ENCODE data around the gene UMOD.

DNA sequence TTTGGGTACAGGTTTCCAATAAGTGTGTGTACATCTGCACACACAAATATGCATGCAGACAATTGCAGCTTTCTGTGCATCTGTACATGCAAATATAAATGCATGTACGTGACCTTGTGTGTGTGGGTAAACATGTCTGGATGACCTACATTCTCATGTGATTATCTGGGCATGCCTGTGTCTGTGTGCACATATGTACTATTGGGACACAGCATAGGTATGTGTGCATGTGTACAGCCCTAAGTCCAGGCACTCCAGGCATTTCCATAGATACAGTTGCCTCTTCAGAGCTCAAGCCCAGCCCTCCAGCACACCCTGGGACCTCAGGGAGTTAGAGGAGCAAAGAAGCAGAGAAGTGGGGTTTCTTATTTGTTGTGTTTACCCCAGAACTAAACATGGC is 18.1 kb downstream of the UMOD start:
- TF ChIP-seq, protein P1, sequence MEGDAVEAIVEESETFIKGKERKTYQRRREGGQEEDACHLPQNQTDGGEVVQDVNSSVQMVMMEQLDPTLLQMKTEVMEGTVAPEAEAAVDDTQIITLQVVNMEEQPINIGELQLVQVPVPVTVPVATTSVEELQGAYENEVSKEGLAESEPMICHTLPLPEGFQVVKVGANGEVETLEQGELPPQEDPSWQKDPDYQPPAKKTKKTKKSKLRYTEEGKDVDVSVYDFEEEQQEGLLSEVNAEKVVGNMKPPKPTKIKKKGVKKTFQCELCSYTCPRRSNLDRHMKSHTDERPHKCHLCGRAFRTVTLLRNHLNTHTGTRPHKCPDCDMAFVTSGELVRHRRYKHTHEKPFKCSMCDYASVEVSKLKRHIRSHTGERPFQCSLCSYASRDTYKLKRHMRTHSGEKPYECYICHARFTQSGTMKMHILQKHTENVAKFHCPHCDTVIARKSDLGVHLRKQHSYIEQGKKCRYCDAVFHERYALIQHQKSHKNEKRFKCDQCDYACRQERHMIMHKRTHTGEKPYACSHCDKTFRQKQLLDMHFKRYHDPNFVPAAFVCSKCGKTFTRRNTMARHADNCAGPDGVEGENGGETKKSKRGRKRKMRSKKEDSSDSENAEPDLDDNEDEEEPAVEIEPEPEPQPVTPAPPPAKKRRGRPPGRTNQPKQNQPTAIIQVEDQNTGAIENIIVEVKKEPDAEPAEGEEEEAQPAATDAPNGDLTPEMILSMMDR (conservative IDR thresholded peaks at IDR 0.05; ENCODE audit: low read length): no peak
- TF ChIP-seq EZH2phosphoT487 (IDR thresholded peaks at IDR 0.05; ENCODE audit: borderline replicate concordance, low read depth, low read length): no peak
